ENCODE measurements around the gene MEA1. TPM values are rescaled to one million over a fixed set of nuclear protein-coding genes. Genes with fewer than 3 reads are reported as not detected.

MEA1 gene
- 75.2 and 88.8 TPM in 2 replicates for total RNA-seq

DNA sequence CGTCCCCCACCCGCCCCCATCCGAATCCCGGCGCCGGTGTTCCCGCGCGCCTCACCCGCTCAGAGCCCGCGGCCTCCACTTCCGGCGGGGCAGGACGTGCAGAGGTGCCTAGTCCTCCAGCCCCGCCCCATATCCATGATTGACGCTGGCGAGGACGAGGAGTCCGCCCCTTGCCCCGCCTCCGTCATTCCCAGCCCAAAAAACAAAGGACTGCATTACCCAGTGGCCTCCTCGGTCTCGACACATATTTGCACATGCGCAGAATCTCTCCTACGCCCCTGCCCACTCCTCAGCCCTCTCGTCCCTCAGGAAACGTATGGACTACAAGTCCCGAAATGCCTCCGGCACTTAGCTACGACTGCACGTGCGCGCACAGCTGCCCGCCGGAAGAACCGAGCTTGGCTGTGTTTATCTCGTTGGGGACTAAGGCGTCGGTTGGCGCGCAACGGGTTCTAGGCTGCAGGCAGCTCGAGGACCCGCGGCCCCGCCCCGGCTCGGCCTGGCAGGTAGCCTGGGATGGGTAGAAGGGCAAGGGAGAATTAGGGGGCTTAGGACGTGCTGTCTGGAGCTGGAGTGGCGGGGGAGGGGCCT lies at the start of gene MEA1, which contains the start of gene KLHDC3:
TSS of gene MEA1 (minus strand) at position 104 of the 591 bp plus-strand sequence. CDS start 133 bp downstream, outside the sequence.
TSS of gene KLHDC3 (plus strand) at position 407 of the 591 bp plus-strand sequence. CDS start 2,944 bp downstream, outside the sequence.

DNA sequence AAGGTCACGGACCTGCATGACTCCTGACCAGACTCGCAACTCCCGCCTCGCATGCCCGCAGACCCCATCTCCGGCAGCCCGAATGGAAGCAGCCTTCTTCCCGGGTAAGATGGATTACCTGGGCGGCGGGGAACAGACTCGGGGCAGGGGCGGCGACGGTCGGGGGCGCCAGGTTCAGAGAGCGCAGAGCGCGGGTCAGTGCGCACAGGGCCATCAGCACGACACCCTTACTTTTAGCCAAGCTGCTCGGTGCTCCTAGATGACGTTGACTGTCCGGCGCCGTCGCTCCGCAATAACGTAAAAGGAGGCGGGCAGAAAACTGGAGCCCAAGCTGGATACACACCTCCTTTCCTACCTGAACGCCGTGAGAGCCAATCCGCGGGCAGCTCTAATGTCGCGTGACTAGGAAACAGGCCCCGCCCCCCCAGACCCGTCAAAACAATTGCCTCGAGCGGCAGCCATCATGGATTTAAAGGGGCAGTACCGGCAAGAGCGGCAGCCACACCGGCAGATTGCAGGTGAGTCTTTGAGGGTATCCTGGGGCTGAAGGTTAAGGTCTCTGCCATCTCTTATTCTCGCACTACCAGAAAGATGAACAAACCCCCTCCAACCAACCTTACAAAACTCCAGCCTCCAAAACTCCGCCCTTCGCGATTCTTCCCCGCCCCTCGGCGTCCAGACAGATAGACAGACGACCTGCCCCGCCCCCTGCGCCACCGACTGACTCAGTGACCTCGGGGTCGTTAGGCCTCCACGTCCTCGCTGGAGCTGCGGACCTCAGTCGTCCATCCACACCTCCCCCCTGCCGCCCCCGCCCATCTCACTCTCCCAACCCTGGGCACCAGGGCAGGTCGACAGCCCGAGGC lies 45.7 kb upstream of the MEA1 start, which contains the start of the genes KLC4 and MRPL2:
TSS of gene KLC4 (plus strand) at position 464 of the 866 bp plus-strand sequence. CDS start 1,705 bp downstream, outside the sequence.
TSS of gene MRPL2 (minus strand) at position 267 of the 866 bp plus-strand sequence. CDS start at position 214, 53 bp downstream.

DNA sequence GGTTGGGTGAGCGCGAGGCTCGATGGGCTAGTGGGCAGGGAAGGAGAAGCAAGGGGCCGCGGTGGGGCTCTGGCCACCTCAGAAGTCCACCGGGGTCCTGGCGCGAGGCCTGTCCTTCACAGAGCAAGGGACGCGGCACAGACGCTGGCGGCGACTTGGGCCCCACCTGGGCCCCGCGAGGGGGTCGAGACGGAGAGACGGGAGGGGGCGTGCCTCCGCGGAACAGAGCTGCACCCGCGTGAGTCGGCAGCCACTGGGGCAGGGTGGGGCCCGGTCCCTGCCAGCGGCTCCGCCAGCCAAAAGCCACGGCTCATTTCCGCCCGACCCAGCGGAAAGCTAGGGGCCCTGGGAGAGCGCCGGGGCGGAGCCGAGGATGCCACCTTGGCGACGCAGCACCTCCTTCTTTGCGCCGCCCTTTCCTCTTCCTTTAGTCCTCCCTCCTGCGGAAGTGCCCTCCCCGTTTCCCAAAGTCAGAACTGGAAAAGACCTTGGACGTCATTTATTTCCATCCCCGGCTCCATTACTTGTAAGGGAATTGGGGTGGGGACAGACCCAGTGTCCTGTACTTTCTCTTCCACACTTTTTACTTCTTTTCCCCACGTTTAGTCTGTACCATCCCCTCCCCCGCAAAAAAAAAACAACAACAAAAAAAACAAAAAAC lies 39.9 kb upstream of the MEA1 start, which contains the start of gene CUL7:
TSS of gene CUL7 (minus strand) at position 307 of the 661 bp plus-strand sequence. CDS start 1,063 bp downstream, outside the sequence.

DNA sequence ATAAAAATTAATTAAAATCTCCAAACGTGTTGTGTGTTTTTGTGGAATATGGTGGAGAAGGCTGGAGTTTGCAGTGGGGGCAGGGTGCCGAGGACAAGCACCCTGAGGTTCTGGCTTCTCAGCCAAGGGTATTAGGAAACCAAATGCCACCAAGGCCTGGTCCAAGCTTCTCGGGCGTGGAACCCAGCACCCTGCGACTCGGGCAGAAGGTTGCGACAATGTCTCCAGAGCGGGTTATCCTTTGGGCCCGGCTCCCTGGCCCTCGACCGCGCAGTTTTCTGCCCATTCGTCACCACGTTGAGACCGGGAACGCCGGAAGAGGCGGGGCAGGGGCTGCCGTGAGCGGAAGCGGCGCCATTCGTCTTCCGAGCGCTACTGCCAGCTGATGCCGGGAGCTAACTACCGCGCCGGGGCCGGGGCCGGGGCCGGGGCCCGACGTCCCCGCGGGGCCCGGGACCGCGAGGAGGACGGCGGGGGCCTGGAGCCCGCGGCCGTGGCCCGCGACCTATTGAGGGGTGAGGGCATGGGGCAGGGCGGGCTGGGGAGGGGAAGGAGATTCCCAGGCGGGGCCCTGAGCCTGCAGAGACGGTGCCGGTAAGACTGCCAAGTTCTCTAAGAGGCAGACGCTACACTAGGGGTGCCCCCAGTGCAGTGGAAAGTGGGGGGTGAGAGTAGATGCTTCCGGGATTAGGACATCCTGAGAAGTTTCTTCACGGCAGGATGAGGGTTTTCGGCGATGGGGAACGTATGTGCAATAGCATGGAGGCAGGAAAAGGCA lies 7.7 kb upstream of the MEA1 start, which contains the start of gene RRP36:
TSS of gene RRP36 (plus strand) at position 354 of the 778 bp plus-strand sequence. CDS start at position 386, 32 bp downstream.

DNA sequence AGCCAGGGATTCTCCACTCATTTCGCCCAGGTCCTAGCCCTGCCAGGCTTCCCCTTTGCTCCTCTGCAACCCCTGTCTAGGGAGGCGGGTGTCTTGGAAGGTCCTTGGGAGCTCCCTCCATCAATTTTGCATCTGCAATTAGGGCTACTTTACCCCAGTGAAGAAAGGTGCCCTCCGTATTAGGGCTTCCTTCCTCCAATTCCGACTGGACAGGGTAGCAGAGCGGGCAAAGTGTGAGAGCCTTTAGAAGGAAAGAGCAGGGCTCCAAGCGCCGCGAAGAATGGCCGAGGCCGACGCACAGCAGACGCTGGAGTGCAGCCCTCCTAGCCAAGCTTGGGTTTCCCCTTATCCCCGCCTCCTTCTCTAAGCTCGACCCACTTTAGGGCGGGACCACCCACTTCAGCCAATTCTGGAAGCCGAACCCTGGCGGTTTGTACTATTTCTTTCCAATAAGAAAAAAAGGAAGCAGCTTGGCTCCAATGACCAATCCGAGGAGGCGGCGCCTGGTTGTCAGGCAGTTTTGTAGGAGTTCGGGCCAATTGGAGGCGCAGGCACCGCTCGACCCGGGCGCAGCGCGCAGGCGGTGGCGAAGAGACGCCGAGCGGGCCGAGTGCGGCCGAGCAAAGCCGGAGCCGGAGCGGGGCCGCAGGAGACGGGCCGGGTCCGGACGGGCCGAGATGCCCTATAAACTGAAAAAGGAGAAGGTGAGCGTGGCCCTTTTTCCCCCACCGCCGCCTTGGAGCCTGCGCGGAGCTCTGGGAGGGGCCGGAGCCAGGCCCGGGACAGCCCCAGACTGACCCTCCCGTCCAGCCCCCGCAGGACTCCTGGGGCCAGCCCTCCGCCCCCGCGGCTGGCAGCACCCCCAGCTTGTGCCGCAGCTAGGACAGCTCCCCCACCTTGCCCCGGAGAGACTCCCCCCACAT lies 29.5 kb downstream of the MEA1 start, which contains the start of gene PPP2R5D:
TSS of gene PPP2R5D (plus strand) at position 570 of the 923 bp plus-strand sequence. CDS start at position 678, 108 bp downstream.

DNA sequence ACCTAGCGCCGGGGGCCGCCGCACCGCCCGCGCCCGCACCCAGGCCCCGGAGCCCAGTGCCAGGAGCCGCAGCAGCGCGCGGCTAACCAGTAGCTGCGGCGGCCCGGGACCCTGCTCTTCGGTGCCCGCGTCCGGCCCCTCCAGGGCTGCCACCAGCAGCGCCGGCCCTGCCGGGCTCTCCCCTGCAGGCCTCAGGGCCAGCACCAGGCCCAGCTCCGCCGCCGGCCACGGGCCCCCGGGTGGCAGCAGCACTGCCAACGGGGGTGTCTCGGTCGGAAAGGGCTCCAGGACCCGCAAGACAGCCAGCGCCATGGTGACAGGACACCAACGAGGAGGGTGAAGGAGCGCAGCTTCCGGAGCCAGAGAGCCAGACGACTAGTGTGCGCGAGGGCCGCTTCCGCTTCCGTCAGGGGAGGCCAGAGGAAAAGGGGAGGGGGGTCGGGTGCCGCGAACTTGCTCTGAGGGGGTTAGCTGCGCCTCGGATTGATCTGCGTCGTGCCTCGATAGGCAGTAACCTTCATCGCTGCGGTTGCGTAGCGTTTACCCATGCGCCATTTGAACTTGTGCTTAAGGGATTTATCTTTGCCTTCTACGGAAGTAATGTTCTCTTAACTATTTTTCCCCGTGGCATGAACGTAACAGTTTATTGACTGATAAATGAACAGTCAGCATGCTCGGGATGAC lies 34.8 kb downstream of the MEA1 start, which contains the start of gene PEX6:
TSS of gene PEX6 (minus strand) at position 343 of the 684 bp plus-strand sequence. CDS start at position 312, 31 bp downstream.

Other genes with a start within 250 kb of the MEA1 start
- 3.6 and 4.2 TPM in 2 replicates for gene BICRAL, start 231.9 kb downstream of the MEA1 start, total RNA-seq
- 95.1 and 98.3 TPM in 2 replicates for gene RPL7L1, start 134.3 kb downstream of the MEA1 start, total RNA-seq
- gene PTCRA, start 97.9 kb downstream of the MEA1 start, total RNA-seq, result not detected in 2 replicates
- gene CNPY3, start 84.5 kb downstream of the MEA1 start, total RNA-seq, result 24.3 and 26.7 TPM in 2 replicates
- not detected in 2 replicates for gene GNMT, start 53.2 kb downstream of the MEA1 start, total RNA-seq
- 11.0 and 16.2 TPM in 2 replicates for gene PEX6, start 34.8 kb downstream of the MEA1 start, total RNA-seq
- 35.6 and 39.7 TPM in 2 replicates for gene PPP2R5D, start 29.4 kb downstream of the MEA1 start, total RNA-seq
- gene KLHDC3, start 303 bp upstream of the MEA1 start, total RNA-seq, result 99.6 and 118 TPM in 2 replicates
- 68.4 and 69.9 TPM in 2 replicates for gene RRP36, start 7.7 kb upstream of the MEA1 start, total RNA-seq
- 27.1 and 30.5 TPM in 2 replicates for gene CUL7, start 39.9 kb upstream of the MEA1 start, total RNA-seq
- gene MRPL2, start 45.5 kb upstream of the MEA1 start, total RNA-seq, result 14.3 and 17.7 TPM in 2 replicates
- gene KLC4, start 45.7 kb upstream of the MEA1 start, total RNA-seq, result 9.4 and 13.6 TPM in 2 replicates
- 82.6 and 84.1 TPM in 2 replicates for gene PTK7, start 62.4 kb upstream of the MEA1 start, total RNA-seq
- gene SRF, start 157.3 kb upstream of the MEA1 start, total RNA-seq, result 21.5 and 27.3 TPM in 2 replicates
- gene CUL9, start 168.2 kb upstream of the MEA1 start, total RNA-seq, result 10.9 and 16.4 TPM in 2 replicates
- 60.7 and 96.4 TPM in 2 replicates for gene DNPH1, start 215.5 kb upstream of the MEA1 start, total RNA-seq
- not detected in 2 replicates for gene TTBK1, start 229.5 kb upstream of the MEA1 start, total RNA-seq

Measured in cardiac atrium fibroblast (primary cell).